Measurements from ENCODE around the gene RUBCNL. TPM values are rescaled to one million over a fixed set of nuclear protein-coding genes. Genes with fewer than 3 reads are reported as not detected.

Gene RUBCNL
- total RNA-seq, 1 donor from 2014 or later: 1.7 TPM

DNA sequence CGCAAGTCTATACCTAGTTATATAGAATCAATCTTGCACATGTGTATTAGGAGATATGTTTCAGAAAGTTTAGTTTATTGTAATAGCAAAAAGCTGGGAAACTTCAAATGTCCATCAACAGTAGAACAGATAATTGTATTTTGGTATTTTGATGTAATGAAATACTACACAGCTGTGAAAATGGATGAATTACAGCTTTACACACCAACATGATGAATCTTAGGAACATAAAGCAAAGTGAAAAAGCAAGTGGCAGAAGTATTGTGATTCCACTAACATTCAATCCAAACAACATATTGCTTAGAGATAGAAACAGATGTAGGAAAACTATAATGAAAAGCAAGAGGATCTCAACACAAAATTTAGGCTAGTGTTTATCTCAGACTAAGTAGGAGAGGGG, 72.5 kb downstream of the RUBCNL start:
- H3K9me3 ChIP-seq: no peaks in the 10 kb centered on the region
- TF ChIP-seq POLR2AphosphoS5 (IDR thresholded peaks at IDR 0.05; ENCODE audit: insufficient read depth in 1 of 2, low read depth in 1 of 2) (no peak), POLR2A (IDR thresholded peaks at IDR 0.05) (no peak)
- TF ChIP-seq, protein P1, sequence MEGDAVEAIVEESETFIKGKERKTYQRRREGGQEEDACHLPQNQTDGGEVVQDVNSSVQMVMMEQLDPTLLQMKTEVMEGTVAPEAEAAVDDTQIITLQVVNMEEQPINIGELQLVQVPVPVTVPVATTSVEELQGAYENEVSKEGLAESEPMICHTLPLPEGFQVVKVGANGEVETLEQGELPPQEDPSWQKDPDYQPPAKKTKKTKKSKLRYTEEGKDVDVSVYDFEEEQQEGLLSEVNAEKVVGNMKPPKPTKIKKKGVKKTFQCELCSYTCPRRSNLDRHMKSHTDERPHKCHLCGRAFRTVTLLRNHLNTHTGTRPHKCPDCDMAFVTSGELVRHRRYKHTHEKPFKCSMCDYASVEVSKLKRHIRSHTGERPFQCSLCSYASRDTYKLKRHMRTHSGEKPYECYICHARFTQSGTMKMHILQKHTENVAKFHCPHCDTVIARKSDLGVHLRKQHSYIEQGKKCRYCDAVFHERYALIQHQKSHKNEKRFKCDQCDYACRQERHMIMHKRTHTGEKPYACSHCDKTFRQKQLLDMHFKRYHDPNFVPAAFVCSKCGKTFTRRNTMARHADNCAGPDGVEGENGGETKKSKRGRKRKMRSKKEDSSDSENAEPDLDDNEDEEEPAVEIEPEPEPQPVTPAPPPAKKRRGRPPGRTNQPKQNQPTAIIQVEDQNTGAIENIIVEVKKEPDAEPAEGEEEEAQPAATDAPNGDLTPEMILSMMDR (IDR thresholded peaks at IDR 0.05): no peak
- H3K4me1 ChIP-seq: no peaks in the 10 kb centered on the region
- H3K4me3 ChIP-seq: no peak overlapping the region
- H3K27ac ChIP-seq: no peak overlapping the region
- no peak for DNase-seq (ENCODE audit: extremely low spot score in 2 of 2)
- intact Hi-C loops (cut with DNase I): no loop called here
- H3K27me3 ChIP-seq: no peaks in the 10 kb centered on the region
- no peaks in the 10 kb centered on the region for H3K36me3 ChIP-seq

DNA sequence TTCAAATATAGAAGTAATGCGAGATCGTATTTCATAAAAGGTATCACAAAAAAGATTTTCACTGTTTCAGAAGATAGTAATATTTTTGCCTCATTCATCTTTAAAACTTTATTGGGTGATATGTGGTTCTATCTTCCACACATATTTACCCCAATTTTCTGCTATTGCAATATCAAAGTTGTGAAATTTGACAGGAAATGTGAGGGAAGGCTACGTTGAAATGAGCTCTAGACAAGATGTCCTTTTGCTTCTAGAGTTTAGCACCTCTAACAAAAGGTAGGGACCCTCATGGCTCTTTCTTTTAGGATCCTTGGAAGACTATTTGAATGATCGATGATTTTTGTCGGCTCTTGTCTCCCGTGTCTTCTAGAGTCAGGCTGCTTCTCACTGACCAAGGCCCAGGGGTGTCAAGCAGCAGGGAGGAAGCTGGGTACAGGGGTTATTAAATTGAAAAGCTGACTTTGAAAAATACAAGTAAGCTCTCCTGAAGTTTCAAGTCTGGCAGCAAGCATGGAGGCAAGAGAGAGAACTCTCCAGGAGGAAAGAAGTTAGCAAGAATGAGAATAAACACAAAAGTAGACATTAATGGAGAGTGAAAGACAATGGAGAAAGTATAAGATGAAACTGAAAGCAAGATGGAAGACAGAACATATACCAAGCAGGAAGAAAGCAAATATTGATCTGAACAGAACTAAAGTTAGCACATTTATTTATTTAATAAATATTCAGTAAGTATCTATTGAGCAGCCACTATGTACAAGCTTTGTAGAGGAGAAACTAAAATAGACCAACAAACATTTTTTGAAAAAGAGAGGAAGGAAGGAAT, 73.4 kb downstream of the RUBCNL start:
- H3K27me3 ChIP-seq: no peaks in the 10 kb centered on the region
- intact Hi-C loops (cut with DNase I): no loop called here
- TF ChIP-seq POLR2AphosphoS5 (IDR thresholded peaks at IDR 0.05; ENCODE audit: insufficient read depth in 1 of 2, low read depth in 1 of 2): no peak
- no peak for TF ChIP-seq POLR2A (IDR thresholded peaks at IDR 0.05)
- TF ChIP-seq, protein P1 (IDR thresholded peaks at IDR 0.05): no peak
- H3K4me1 ChIP-seq: no peaks in the 10 kb centered on the region
- H3K27ac ChIP-seq: no peak overlapping the region
- DNase-seq (ENCODE audit: extremely low spot score in 2 of 2): no peak
- no peak overlapping the region for H3K4me3 ChIP-seq
- H3K36me3 ChIP-seq: no peaks in the 10 kb centered on the region
- H3K9me3 ChIP-seq: no peaks in the 10 kb centered on the region

DNA sequence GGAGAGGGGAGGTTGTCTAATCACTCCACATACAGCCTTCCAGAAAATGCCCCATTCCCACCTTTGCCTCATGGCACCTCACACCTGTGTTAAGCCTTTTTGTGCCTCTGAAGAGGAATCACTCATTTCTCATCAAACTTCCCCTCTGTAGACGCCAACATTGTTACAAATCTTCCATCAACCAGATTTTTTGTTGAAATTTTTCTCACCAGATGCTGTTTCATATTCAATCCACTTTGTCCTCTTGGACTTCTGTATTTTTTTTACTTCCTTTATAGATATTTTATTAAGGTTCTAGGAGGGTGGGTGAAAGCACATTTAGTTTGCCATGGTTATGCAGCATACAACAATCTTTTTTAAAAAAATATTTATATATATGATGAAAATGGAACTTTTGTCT, 74.0 kb downstream of the RUBCNL start:
- no peak for TF ChIP-seq POLR2A (IDR thresholded peaks at IDR 0.05)
- TF ChIP-seq POLR2AphosphoS5 (IDR thresholded peaks at IDR 0.05; ENCODE audit: insufficient read depth in 1 of 2, low read depth in 1 of 2): no peak
- TF ChIP-seq, protein P1 (IDR thresholded peaks at IDR 0.05): no peak
- no peak for DNase-seq (ENCODE audit: extremely low spot score in 2 of 2)
- intact Hi-C loops (cut with DNase I): no loop called here
- H3K27me3 ChIP-seq: no peaks in the 10 kb centered on the region
- H3K36me3 ChIP-seq: no peaks in the 10 kb centered on the region
- no peaks in the 10 kb centered on the region for H3K4me1 ChIP-seq
- H3K27ac ChIP-seq: no peak overlapping the region
- no peaks in the 10 kb centered on the region for H3K9me3 ChIP-seq
- H3K4me3 ChIP-seq: no peak overlapping the region

DNA sequence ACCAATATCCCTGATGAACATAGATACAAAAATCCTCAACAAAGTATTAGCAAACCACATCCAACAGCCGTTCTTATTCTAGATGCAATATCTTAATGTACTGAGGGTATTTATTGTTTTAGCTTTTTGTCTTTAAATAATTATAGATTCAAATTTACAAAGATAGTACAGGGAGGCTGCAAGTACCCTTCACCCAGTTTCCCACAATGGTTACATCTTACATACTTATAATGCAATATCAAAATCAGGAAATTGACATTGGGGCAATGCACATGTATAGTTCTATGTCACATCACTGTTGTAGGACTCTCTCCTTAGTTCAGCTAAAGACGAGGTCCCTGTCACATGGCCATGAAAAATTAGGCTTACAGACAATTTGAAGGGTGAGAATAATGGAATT, 75.8 kb downstream of the RUBCNL start:
- intact Hi-C loops (cut with DNase I): no loop called here
- H3K27me3 ChIP-seq: no peaks in the 10 kb centered on the region
- DNase-seq (ENCODE audit: extremely low spot score in 2 of 2): no peak

DNA sequence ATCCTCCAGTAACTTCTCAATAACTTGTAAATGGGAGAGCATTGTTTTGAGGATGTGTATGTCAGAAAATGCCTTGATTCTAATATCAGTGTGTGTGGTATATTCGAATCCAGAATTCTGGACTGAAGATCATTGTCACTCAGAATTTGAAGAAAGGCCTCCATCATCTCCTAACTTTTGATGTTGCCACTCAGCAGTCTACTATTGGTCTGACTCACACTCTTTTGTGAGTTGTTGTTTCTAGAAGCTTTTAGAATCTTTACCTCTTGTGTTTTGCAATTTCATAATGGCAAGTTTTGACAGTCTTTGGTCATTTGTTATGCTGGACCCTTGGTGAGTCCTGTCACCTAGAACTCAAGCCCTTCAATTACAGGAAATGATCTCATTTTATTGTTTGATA, 77.0 kb downstream of the RUBCNL start:
- intact Hi-C loops (cut with DNase I): no loop called here
- H3K9me3 ChIP-seq: no peaks in the 10 kb centered on the region
- H3K4me3 ChIP-seq: no peak overlapping the region
- DNase-seq (ENCODE audit: extremely low spot score in 2 of 2): no peak
- H3K27ac ChIP-seq: no peak overlapping the region
- no peaks in the 10 kb centered on the region for H3K36me3 ChIP-seq
- no peaks in the 10 kb centered on the region for H3K27me3 ChIP-seq
- H3K4me1 ChIP-seq: no peaks in the 10 kb centered on the region
- TF ChIP-seq POLR2A (IDR thresholded peaks at IDR 0.05) (no peak), POLR2AphosphoS5 (IDR thresholded peaks at IDR 0.05; ENCODE audit: insufficient read depth in 1 of 2, low read depth in 1 of 2) (no peak)
- TF ChIP-seq, protein P1 (IDR thresholded peaks at IDR 0.05): no peak

More for the DNA sequence above, 75.8 kb downstream of the RUBCNL start:
- H3K4me1 ChIP-seq: no peaks in the 10 kb centered on the region
- H3K9me3 ChIP-seq: no peaks in the 10 kb centered on the region
- no peaks in the 10 kb centered on the region for H3K36me3 ChIP-seq
- H3K4me3 ChIP-seq: no peak overlapping the region
- TF ChIP-seq POLR2A (IDR thresholded peaks at IDR 0.05) (no peak), POLR2AphosphoS5 (IDR thresholded peaks at IDR 0.05; ENCODE audit: insufficient read depth in 1 of 2, low read depth in 1 of 2) (no peak)
- H3K27ac ChIP-seq: no peak overlapping the region
